ENCODE results near the gene IGF2BP2.

DNA sequence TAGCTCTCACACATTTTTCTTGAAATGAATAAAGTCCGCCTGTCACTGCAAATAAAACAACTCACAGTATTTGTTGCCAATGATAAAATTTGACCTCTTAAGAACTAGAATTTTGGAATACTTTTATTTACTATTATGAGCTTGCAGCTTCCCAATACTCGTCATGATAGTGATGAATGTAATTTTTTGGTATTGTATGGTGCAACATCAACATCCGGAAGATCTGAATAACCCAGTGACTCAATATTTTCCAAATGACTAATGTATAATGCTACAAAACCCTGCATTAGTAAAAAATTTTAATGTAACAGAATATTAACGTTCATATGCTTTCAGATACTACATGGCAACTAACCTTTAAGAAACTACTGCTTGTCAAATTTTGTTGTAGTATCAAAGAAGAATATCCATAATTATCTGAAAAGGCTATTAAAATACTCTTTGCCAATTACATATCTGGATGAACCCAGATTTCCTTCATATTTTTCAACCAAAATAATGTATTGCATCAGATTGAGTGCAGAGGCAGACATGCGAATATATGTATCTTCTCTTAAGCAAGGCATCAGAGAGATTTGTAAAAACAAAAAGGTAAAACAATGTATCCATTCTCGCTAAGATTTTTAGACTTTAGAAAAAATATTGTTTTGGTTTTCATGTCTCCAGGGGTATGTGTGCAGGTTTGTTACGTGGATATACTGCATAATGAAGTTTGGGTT is 95.3 kb downstream of the IGF2BP2 start:
- no peak for TF ChIP-seq CTCF (IDR thresholded peaks at IDR 0.05; ENCODE audit: low read depth, low read length)
- no peak for TF ChIP-seq EZH2phosphoT487 (IDR thresholded peaks at IDR 0.05; ENCODE audit: low read depth)

Data from OCI-LY3 (cell line).